ENCODE data around the gene PGP. TPM values are rescaled to one million over a fixed set of nuclear protein-coding genes. Genes with fewer than 3 reads are reported as not detected.

PGP gene
- total RNA-seq, 1 donor from 2014 or later: 7.9 TPM

- DNase-seq (ENCODE audit: low spot score): no peak
Observed at GRCh38 chr16:2200313-2200712, 14.3 kb downstream of the PGP start.

GRCh38 chr16:2199621-2200139 is 15.0 kb downstream of the PGP start:
- no peak for DNase-seq (ENCODE audit: low spot score)

- no peak for DNase-seq (ENCODE audit: low spot score)
Observed at GRCh38 chr16:2199095-2199494, 15.5 kb downstream of the PGP start.

GRCh38 chr16:2198283-2198682 is 16.4 kb downstream of the PGP start:
- DNase-seq (ENCODE audit: low spot score): no peak

- DNase-seq (ENCODE audit: low spot score): no peak
Observed at GRCh38 chr16:2197765-2198164, 16.9 kb downstream of the PGP start.

- DNase-seq (ENCODE audit: low spot score): no peak
Observed at GRCh38 chr16:2196981-2197511, 17.6 kb downstream of the PGP start.

- DNase-seq (ENCODE audit: low spot score): no peak
Observed at GRCh38 chr16:2196162-2196980, 18.3 kb downstream of the PGP start, which contains the start of gene CASKIN1. TSS of gene CASKIN1 (minus strand) at chr16:2196605. CDS start at chr16:2196432, 173 bp downstream.

GRCh38 chr16:2195322-2196161 is 19.1 kb downstream of the PGP start:
- no peak for DNase-seq (ENCODE audit: low spot score)

GRCh38 chr16:2194852-2195321 is 19.8 kb downstream of the PGP start:
- peak; percentile 18 for DNase-seq (ENCODE audit: low spot score)

- DNase-seq (ENCODE audit: low spot score): peak; percentile 35
Observed at GRCh38 chr16:2194166-2194834, 20.3 kb downstream of the PGP start.

GRCh38 chr16:2191446-2191706 is 23.3 kb downstream of the PGP start:
- no peak for DNase-seq (ENCODE audit: low spot score)

GRCh38 chr16:2190659-2191445 is 23.8 kb downstream of the PGP start:
- no peak for DNase-seq (ENCODE audit: low spot score)

- DNase-seq (ENCODE audit: low spot score): no peak
Observed at GRCh38 chr16:2190002-2190658, 24.5 kb downstream of the PGP start.

- DNase-seq (ENCODE audit: low spot score): no peak
Observed at GRCh38 chr16:2189252-2189893, 25.3 kb downstream of the PGP start.

GRCh38 chr16:2188395-2188794 is 26.2 kb downstream of the PGP start:
- no peak for DNase-seq (ENCODE audit: low spot score)

- no peak for DNase-seq (ENCODE audit: low spot score)
Observed at GRCh38 chr16:2187212-2187611, 27.4 kb downstream of the PGP start.

- DNase-seq (ENCODE audit: low spot score): no peak
Observed at GRCh38 chr16:2186505-2186904, 28.1 kb downstream of the PGP start.

GRCh38 chr16:2186064-2186463 is 28.6 kb downstream of the PGP start:
- no peak for DNase-seq (ENCODE audit: low spot score)

GRCh38 chr16:2184962-2185361 is 29.7 kb downstream of the PGP start:
- DNase-seq (ENCODE audit: low spot score): no peak

GRCh38 chr16:2184346-2184745 is 30.3 kb downstream of the PGP start:
- DNase-seq (ENCODE audit: low spot score): no peak
